Measurements from ENCODE around the gene GLRX5.
"Not testable (repeated sequence)": the region's sequence is repeated elsewhere in the genome, so short reads cannot be mapped to it uniquely, and the experiment has no call there.

The GLRX5 gene

GRCh38 chr14:95499354-95499750 is 35.5 kb upstream of the GLRX5 start:
- DNase-seq (ENCODE audit: low spot score) = no peak

GRCh38 chr14:95500201-95500681 is 34.6 kb upstream of the GLRX5 start:
- DNase-seq (ENCODE audit: low spot score) = no peak

- no peak for DNase-seq (ENCODE audit: low spot score)
These were observed 34.0 kb upstream of the GLRX5 start for GRCh38 chr14:95500772-95501401.

- DNase-seq (ENCODE audit: low spot score) = no peak
These were observed 32.4 kb upstream of the GLRX5 start for GRCh38 chr14:95502381-95502950.

- DNase-seq (ENCODE audit: low spot score) = no peak
These were observed 31.3 kb upstream of the GLRX5 start for GRCh38 chr14:95503365-95504134.

GRCh38 chr14:95504135-95505029 is 30.5 kb upstream of the GLRX5 start:
- no peak for DNase-seq (ENCODE audit: low spot score)

GRCh38 chr14:95505030-95505589 is 29.7 kb upstream of the GLRX5 start:
- no peak for DNase-seq (ENCODE audit: low spot score)

GRCh38 chr14:95507174-95507573 is 27.7 kb upstream of the GLRX5 start:
- DNase-seq (ENCODE audit: low spot score) = no peak

- DNase-seq (ENCODE audit: low spot score) = no peak
These were observed 27.1 kb upstream of the GLRX5 start for GRCh38 chr14:95507701-95508103.

GRCh38 chr14:95508377-95508776 is 26.5 kb upstream of the GLRX5 start:
- no peak for DNase-seq (ENCODE audit: low spot score)

GRCh38 chr14:95509495-95509894 is 25.4 kb upstream of the GLRX5 start:
- DNase-seq (ENCODE audit: low spot score) = peak; percentile 3

GRCh38 chr14:95510344-95510743 is 24.5 kb upstream of the GLRX5 start:
- not testable (repeated sequence) for DNase-seq (ENCODE audit: low spot score)

GRCh38 chr14:95510804-95511203 is 24.0 kb upstream of the GLRX5 start:
- no peak for DNase-seq (ENCODE audit: low spot score)

- DNase-seq (ENCODE audit: low spot score) = no peak
These were observed 23.2 kb upstream of the GLRX5 start for GRCh38 chr14:95511687-95512086.

- no peak for DNase-seq (ENCODE audit: low spot score)
These were observed 21.6 kb upstream of the GLRX5 start for GRCh38 chr14:95513291-95513690.

GRCh38 chr14:95514131-95515079 is 20.4 kb upstream of the GLRX5 start:
- DNase-seq (ENCODE audit: low spot score) = no peak

- DNase-seq (ENCODE audit: low spot score) = no peak
These were observed 19.8 kb upstream of the GLRX5 start for GRCh38 chr14:95515080-95515489.

- DNase-seq (ENCODE audit: low spot score) = peak; percentile 86
These were observed 19.0 kb upstream of the GLRX5 start for GRCh38 chr14:95515596-95516552.

- DNase-seq (ENCODE audit: low spot score) = peak; percentile 73
These were observed 18.2 kb upstream of the GLRX5 start, which contains the start of gene SYNE3 for GRCh38 chr14:95516554-95517181. TSS of gene SYNE3 (minus strand) at chr14:95516650. CDS start at chr14:95475821, 40,829 bp downstream.
